NCI-H187 (cell line): ENCODE measurements around the gene ZKSCAN7.
A peak's percentile ranks its signal among the peaks of the same experiment; 100 is the strongest.
"Not testable (repeated sequence)": the region's sequence is repeated elsewhere in the genome, so short reads cannot be mapped to it uniquely, and the experiment has no call there.

Experiments
- DNase-seq, 2 experiments: peaks; one replicate each; lab custom pipeline; 2025; lab: John Stamatoyannopoulos, UW

ZKSCAN7 gene

DNA sequence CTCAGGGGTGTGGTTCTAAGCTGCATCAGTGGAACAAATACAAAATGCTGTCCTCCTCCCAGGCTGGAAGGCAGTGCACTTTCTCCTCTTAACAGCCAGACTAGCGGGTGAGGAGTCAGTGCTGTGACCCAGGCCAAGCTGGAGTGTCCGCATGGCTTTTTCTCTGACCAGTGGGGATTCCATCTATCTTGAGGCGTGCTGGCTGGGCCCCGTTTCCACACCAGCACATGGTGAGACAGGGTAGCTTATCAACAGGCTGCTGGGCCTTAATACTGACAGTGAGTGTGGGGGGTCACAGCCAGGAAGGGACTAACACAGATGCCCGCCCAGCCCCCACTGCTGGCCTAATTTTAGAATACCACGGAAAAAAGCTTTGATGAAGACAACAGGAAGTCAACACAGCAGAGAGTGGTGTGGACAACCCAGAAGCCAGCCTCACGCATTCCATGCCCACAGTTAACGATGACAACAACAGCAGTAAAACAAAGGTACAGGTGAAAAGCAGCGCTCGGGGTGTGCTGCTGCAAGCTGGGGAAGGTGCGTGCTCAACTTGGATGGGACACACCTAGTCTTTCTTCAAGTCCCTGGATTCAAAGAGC lies 22.5 kb downstream of the ZKSCAN7 start:
- not testable (repeated sequence) for DNase-seq

DNA sequence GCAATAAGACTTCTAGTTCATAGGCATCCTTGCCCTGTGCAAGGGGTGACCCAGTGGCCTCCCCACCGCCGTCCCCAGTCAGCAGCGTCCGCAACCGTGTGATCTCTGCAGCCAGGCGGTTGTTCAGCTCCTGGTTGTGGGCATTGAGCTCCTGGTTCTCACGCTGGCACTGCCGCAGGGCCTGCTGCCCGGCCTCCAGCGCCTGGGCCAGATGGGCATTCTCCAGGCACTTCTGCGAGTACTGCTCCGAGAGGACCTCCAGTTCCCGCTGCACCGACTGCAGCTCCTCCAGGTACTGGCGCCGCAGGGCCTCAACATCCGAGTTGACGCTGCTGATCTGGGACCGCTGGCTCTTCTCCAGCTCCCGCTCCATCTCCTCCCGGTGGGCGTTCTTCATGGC lies 23.3 kb downstream of the ZKSCAN7 start:
- DNase-seq, result not testable (repeated sequence)

GRCh38 chr3:44578924-44579515 lies 24.0 kb downstream of the ZKSCAN7 start:
- DNase-seq, result not testable (repeated sequence)

DNA sequence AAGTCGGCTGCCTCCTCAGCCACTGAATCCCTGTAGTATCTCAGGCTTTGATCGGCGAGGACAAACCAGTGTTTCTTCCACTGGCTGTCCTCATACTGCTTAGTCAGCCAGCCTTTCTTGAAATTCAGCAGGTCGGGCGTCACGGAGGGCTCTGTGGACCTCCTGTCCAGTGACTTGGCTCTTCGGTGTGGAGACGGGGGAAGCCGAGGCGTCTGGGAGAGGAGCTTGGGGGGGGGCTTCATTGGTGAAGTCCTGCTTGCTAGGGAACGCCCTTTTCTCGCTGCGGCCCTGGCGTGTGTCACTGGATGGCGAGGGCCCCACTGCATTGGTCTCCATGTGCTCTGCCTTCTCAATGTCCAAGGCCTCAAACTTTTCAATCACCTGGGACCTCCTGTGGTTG lies 24.8 kb downstream of the ZKSCAN7 start:
- not testable (repeated sequence) for DNase-seq

- not testable (repeated sequence) for DNase-seq
These were observed 26.0 kb downstream of the ZKSCAN7 start for GRCh38 chr3:44580971-44581370.

DNA sequence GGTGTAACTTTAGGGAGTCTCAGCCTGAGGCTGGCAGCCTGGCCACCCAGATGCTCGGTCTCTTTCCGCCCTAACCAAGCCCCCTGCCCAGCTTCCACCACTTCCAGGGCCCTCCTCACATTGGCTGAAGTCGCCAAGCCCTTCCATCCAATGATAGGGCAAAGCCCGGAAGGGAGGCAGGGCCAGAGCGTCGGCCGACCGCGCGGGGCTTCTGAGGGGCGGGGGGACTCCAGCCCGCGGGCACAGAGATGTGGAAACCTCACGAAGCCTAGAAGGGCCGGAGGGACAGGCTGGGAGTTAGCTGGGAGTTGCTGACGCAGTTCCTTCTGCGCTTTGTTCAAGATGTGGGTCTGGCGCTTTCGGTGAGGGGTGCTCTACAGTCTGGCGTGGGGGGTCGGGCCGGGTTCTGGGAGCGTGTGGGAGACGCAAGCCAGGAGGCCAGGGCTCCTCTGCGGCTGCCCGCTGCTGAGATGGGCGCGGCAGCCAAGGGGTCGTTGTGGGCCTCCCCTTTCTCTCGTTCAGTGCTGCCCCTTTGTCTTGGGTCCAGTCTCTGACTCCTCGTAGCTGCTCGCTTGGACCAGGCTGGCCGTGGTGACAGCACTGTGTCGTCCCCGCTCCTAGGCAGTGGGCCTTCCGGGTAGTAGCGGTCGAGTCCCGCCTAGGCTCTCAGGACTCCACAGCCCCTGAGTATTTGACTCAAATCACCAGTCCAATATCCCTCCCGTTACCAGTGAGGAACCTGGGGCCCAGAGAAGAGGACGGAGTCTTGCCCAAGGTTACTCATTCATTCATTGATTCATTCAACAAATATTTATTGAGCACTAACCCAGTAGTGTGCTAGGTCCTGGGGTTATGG lies 29.9 kb downstream of the ZKSCAN7 start, which contains the start of gene ZNF660:
Gene ZNF660, plus strand, starts transcription at position 319 of the 856 bp plus-strand sequence. CDS start 9,230 bp downstream, outside the sequence.
- DNase-seq, result peak in 1 of 2 experiments; percentile 29

- no peak for DNase-seq
These were observed 41.6 kb downstream of the ZKSCAN7 start for GRCh38 chr3:44596621-44597020.

DNA sequence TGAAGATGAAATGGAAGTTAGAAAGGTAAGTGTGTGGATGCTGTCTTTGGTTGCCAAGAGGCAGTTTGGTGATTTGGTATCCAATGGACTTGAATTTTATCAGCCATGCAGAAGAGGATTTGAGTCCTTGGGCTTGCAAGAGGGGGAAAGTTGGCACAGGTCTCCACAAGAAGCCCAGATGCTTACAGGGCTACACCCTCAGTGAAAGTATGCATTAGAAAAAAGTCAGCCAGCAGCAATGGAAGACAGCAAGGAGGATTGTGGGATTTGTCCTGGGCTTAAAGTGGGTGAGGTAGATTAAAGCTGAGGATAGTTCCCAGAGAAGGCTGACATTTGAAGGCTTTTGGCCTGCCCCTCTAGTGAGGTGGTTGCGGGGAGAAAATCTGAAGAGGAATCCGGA lies 46.8 kb downstream of the ZKSCAN7 start:
- DNase-seq, result no peak

GRCh38 chr3:44612678-44613077 lies 57.7 kb downstream of the ZKSCAN7 start:
- DNase-seq, result no peak
